ENCODE measurements around the gene ADA. TPM values are rescaled to one million over a fixed set of nuclear protein-coding genes. Genes with fewer than 3 reads are reported as not detected.

ADA gene
- polyA plus RNA-seq, 1 donor (not counting 4 experiments of a cell fraction or from before 2014, with no cell fraction given), result 21.4 TPM

DNA sequence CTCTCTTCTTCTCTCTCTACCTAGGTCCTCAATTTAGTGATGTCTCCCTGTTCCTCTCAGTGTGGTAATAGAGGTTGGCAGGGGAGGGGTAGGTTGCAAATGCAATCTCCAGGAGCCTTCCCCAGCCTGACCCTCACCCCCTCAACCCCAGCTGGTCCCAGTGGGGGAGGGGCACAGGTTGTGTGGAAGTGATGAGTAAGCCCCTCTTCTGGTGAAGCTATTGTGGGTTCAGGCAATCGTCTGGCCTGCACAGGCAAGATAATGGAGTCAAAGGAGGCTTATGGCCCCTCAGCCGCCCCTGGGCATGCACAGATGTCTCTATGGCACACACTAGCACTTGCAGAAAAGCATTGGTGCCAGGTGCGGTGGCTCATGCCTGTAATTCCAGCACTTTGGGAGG is 10.8 kb upstream of the ADA start:
- H3K36me3 ChIP-seq (ENCODE audit: control insufficient read depth in 2 of 2, extremely low read depth in 1 of 2, insufficient read depth in 2 of 2, low read length in 2 of 2), result no peaks in the 10 kb centered on the region
- no peaks in the 10 kb centered on the region for H3K9me1 ChIP-seq (ENCODE audit: control insufficient read depth, extremely low read depth, insufficient read depth, low read length)
- no peak overlapping the region for H3K4me3 ChIP-seq (ENCODE audit: control insufficient read depth in 2 of 3, extremely low read depth in 1 of 3, insufficient read depth in 2 of 3, low read depth in 1 of 3, low read length in 3 of 3)
- no peak overlapping the region for H3K4me2 ChIP-seq (ENCODE audit: control insufficient read depth, extremely low read depth, insufficient read depth, low read depth, low read length)
- dilution Hi-C loops (cut with MboI; ENCODE audit: extremely low pct_ligation_motif_present, low sequenced_read_pairs), result no loop called here
- no peaks in the 10 kb centered on the region for H3K79me2 ChIP-seq (ENCODE audit: control insufficient read depth, insufficient read depth, low read length)
- H3K4me1 ChIP-seq (ENCODE audit: control insufficient read depth, extremely low read depth, insufficient read depth, low read length), result peaks cover 5% of the 10 kb centered on the region
- no peak overlapping the region for H2AFZ ChIP-seq (ENCODE audit: control insufficient read depth, low read length)
- no peaks in the 10 kb centered on the region for H3K9me3 ChIP-seq (ENCODE audit: control insufficient read depth, low read depth, low read length)
- TF ChIP-seq EZH2 (IDR thresholded peaks at IDR 0.05; ENCODE audit: low read length), result no peak
- TF ChIP-seq, protein P1, sequence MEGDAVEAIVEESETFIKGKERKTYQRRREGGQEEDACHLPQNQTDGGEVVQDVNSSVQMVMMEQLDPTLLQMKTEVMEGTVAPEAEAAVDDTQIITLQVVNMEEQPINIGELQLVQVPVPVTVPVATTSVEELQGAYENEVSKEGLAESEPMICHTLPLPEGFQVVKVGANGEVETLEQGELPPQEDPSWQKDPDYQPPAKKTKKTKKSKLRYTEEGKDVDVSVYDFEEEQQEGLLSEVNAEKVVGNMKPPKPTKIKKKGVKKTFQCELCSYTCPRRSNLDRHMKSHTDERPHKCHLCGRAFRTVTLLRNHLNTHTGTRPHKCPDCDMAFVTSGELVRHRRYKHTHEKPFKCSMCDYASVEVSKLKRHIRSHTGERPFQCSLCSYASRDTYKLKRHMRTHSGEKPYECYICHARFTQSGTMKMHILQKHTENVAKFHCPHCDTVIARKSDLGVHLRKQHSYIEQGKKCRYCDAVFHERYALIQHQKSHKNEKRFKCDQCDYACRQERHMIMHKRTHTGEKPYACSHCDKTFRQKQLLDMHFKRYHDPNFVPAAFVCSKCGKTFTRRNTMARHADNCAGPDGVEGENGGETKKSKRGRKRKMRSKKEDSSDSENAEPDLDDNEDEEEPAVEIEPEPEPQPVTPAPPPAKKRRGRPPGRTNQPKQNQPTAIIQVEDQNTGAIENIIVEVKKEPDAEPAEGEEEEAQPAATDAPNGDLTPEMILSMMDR (optimal IDR thresholded peaks at IDR 0.05 in 1 of 3, IDR thresholded peaks at IDR 0.05 in 1 of 3, conservative IDR thresholded peaks at IDR 0.05 in 1 of 3; ENCODE audit: extremely low read depth in 1 of 3, insufficient read depth in 2 of 3, low read length in 3 of 3), result no peak
- H3K27ac ChIP-seq (ENCODE audit: control insufficient read depth, insufficient read depth, low read length), result no peak overlapping the region
- H4K20me1 ChIP-seq (ENCODE audit: control insufficient read depth, extremely low read depth, insufficient read depth, low read length), result no peaks in the 10 kb centered on the region
- H3K27me3 ChIP-seq (ENCODE audit: control insufficient read depth, extremely low read depth, insufficient read depth, low read length), result peaks cover 5% of the 10 kb centered on the region
- DNase-seq (ENCODE audit: low read depth, low spot score) (no peak), FAIRE-seq (no peak)
- H3K9ac ChIP-seq (ENCODE audit: control insufficient read depth, extremely low read depth, insufficient read depth, low read length), result no peak overlapping the region

DNA sequence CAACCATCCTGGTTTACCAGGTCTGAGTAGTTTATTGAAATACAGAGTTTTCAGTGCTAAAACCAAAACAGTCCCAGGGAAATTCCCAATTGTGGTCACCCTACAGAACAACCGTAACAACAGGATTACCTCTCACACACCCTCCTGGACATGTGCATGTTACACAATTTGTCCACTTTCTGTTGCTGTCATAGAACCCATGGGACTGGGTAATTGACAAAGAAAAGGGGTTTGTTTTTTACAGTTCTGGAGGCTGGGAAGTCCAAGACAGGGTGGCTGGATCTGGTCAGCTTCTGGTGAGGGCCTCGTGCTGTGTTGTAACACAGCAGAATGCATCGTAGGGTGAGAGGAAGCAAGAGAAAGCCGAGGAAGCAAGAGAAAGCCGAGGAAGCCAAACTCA is 9.1 kb upstream of the ADA start:
- dilution Hi-C loops (cut with MboI; ENCODE audit: extremely low pct_ligation_motif_present, low sequenced_read_pairs), result no loop called here
- Histone ChIP-seq H3K79me2 (ENCODE audit: control insufficient read depth, insufficient read depth, low read length) (no peaks in the 10 kb centered on the region), H3K27ac (ENCODE audit: control insufficient read depth, insufficient read depth, low read length) (no peak overlapping the region), H3K27me3 (ENCODE audit: control insufficient read depth, extremely low read depth, insufficient read depth, low read length) (peaks cover 5% of the 10 kb centered on the region), H4K20me1 (ENCODE audit: control insufficient read depth, extremely low read depth, insufficient read depth, low read length) (no peaks in the 10 kb centered on the region), H3K36me3 (ENCODE audit: control insufficient read depth in 2 of 2, extremely low read depth in 1 of 2, insufficient read depth in 2 of 2, low read length in 2 of 2) (no peaks in the 10 kb centered on the region), H2AFZ (ENCODE audit: control insufficient read depth, low read length) (no peak overlapping the region), H3K9me3 (ENCODE audit: control insufficient read depth, low read depth, low read length) (no peaks in the 10 kb centered on the region), H3K4me2 (ENCODE audit: control insufficient read depth, extremely low read depth, insufficient read depth, low read depth, low read length) (no peak overlapping the region), H3K4me1 (ENCODE audit: control insufficient read depth, extremely low read depth, insufficient read depth, low read length) (peaks cover 5% of the 10 kb centered on the region), H3K9ac (ENCODE audit: control insufficient read depth, extremely low read depth, insufficient read depth, low read length) (no peak overlapping the region), H3K4me3 (ENCODE audit: control insufficient read depth in 2 of 3, extremely low read depth in 1 of 3, insufficient read depth in 2 of 3, low read depth in 1 of 3, low read length in 3 of 3) (no peak overlapping the region), H3K9me1 (ENCODE audit: control insufficient read depth, extremely low read depth, insufficient read depth, low read length) (no peaks in the 10 kb centered on the region)
- no peak for FAIRE-seq
- DNase-seq (ENCODE audit: low read depth, low spot score), result no peak
- TF ChIP-seq EZH2 (IDR thresholded peaks at IDR 0.05; ENCODE audit: low read length), result no peak
- TF ChIP-seq, protein P1 (optimal IDR thresholded peaks at IDR 0.05 in 1 of 3, IDR thresholded peaks at IDR 0.05 in 1 of 3, conservative IDR thresholded peaks at IDR 0.05 in 1 of 3; ENCODE audit: extremely low read depth in 1 of 3, insufficient read depth in 2 of 3, low read length in 3 of 3), result no peak

All from keratinocyte (primary cell).